Endothelial cell of umbilical vein (primary cell): ENCODE results near the gene KRT37. TPM values are rescaled to one million over a fixed set of nuclear protein-coding genes. Genes with fewer than 3 reads are reported as not detected.
"Not testable (repeated sequence)": the region's sequence is repeated elsewhere in the genome, so short reads cannot be mapped to it uniquely, and the experiment has no call there.

Experiments used
- BruUV-seq: library from RNA; stranded (reverse); fragments of 400-500 nt; replicated peaks from 2 replicates; lab custom pipeline; 2021; lab: Mats Ljungman, UMichigan
- CTCF ChIA-PET: fragments of 300-600, 350-600 bp; sonication (Branson Sonifier 250); formaldehyde crosslinking; loops from one replicate; lab custom pipeline; 2021; ENCODE audit warnings: antibody characterized with exemption, inconsistent platforms; lab: Charles Lee
- POLR2A ChIA-PET: fragments of 300-600, 350-600 bp; sonication (Branson Sonifier 250); formaldehyde crosslinking; loops from one replicate; lab custom pipeline; 2021; ENCODE audit warnings: antibody characterized with exemption, inconsistent platforms; lab: Charles Lee
- DNase-seq: peaks from one replicate; pipeline ENCODE4 v3.0.0-alpha.2; 2011; ENCODE audit warnings: low read depth, low spot score
- FAIRE-seq: peaks from 2 replicates; lab custom pipeline; 2011; peaks lifted over from hg19 to GRCh38; lab: Jason Lieb, UNC
- H2AFZ ChIP-seq: 2 replicates; pipeline ENCODE4 v1.6.0; 2012; ENCODE audit warnings: low read depth, low read length, control low read depth, inconsistent platforms
- H3K27ac ChIP-seq: 2 replicates; pipeline ENCODE4 v1.5.1; 2011; ENCODE audit warnings: low read depth, mild to moderate bottlenecking, control low read depth, low read length, moderate library complexity; ENCODE audit not compliant: insufficient read depth
- H3K27me3 ChIP-seq, 2 experiments: 2 replicates each; pipeline versions ENCODE4 v1.6.0 to v1.6.1; 2011; ENCODE audit warnings: low read length in 2 of 2, mixed read lengths in 1 of 2; ENCODE audit not compliant: control insufficient read depth in 2 of 2, insufficient read depth in 2 of 2
- H3K36me3 ChIP-seq, 2 experiments: 2 replicates in 1 of 2; 3 replicates in 1 of 2; pipeline ENCODE4 v1.5.1; 2011; ENCODE audit warnings: low read length in 2 of 2, mild to moderate bottlenecking in 1 of 2, moderate library complexity in 1 of 2; ENCODE audit not compliant: control insufficient read depth in 2 of 2, insufficient read depth in 2 of 2; ENCODE audit errors: extremely low read depth in 1 of 2
- H3K4me1 ChIP-seq: 3 replicates; pipeline ENCODE4 v1.5.1; 2011; ENCODE audit warnings: mild to moderate bottlenecking, low read length; ENCODE audit not compliant: control insufficient read depth, insufficient read depth; ENCODE audit errors: extremely low read depth
- H3K4me2 ChIP-seq: 2 replicates; pipeline ENCODE4 v1.6.1; 2011; ENCODE audit warnings: low read length, control low read depth, mixed read lengths; ENCODE audit not compliant: insufficient read depth
- H3K4me3 ChIP-seq, 3 experiments: fragments of 200-600 bp in 1 of 3; sonication (generic), shearing (Covaris generic) in 1 of 3; replicated peaks in 1 of 3; 2 replicates each; pipeline ENCODE4 v1.5.1; 2011 to 2016; ENCODE audit warnings: control low read depth in 3 of 3, low read length in 3 of 3, mild to moderate bottlenecking in 2 of 3, inconsistent platforms in 1 of 3, low read depth in 1 of 3, moderate library complexity in 1 of 3; ENCODE audit not compliant: insufficient read depth in 1 of 3
- H3K79me2 ChIP-seq: 2 replicates; pipeline ENCODE4 v1.6.0; 2012; ENCODE audit warnings: low read length, inconsistent platforms; ENCODE audit not compliant: control insufficient read depth, insufficient read depth
- H3K9ac ChIP-seq: replicated peaks from 2 replicates; pipeline ENCODE3; 2011; ENCODE audit warnings: low read length, control low read depth; ENCODE audit not compliant: insufficient read depth; ENCODE audit errors: extremely low read depth
- H3K9me1 ChIP-seq: replicated peaks from 3 replicates; pipeline ENCODE4 v1.6.0; 2011; ENCODE audit warnings: mild to moderate bottlenecking, low read length; ENCODE audit not compliant: control insufficient read depth, insufficient read depth; ENCODE audit errors: extremely low read depth
- H3K9me3 ChIP-seq: replicated peaks from 2 replicates; pipeline ENCODE4 v1.5.1; 2012; ENCODE audit warnings: low read length, inconsistent platforms; ENCODE audit not compliant: control insufficient read depth, insufficient read depth
- H4K20me1 ChIP-seq: replicated peaks from 2 replicates; pipeline ENCODE3; 2011; ENCODE audit warnings: mild to moderate bottlenecking, low read length; ENCODE audit not compliant: control insufficient read depth, insufficient read depth; ENCODE audit errors: extremely low read depth
- FOS ChIP-seq: IDR thresholded peaks from 2 replicates; pipeline ENCODE4 v1.6.1; 2011; ENCODE audit warnings: mild to moderate bottlenecking, low read length, moderate library complexity, borderline replicate concordance; ENCODE audit not compliant: insufficient read depth
- GATA2 ChIP-seq: IDR thresholded peaks from 2 replicates; pipeline ENCODE4 v1.7.0; 2011; ENCODE audit warnings: low read depth, mild to moderate bottlenecking, moderate library complexity, mixed read lengths, low read length; ENCODE audit not compliant: insufficient read length, insufficient read depth
- POLR2A ChIP-seq: IDR thresholded peaks from 2 replicates; pipeline ENCODE4 v1.6.1; 2012; ENCODE audit warnings: low read depth, mild to moderate bottlenecking, control low read depth, low read length
- dilution Hi-C: fragments of 300-500 bp; cut with MboI; formaldehyde crosslinking; loops from one replicate; pipeline ENCODE4 v1.15.0; 2019; ENCODE audit warnings: low sequenced_read_pairs; ENCODE audit not compliant: extremely low pct_ligation_motif_present
- intact Hi-C: fragments of 100-400 bp; cut with micrococcal nuclease; formaldehyde crosslinking; loops from one replicate; pipeline ENCODE4 v1.10.0; 2022
- polyA plus RNA-seq, 4 experiments: library from polyadenylated mRNA; depleted of rRNA in 3 of 4; stranded (reverse) in 3 of 4; unstranded in 1 of 4; fragments of >200 nt; gene quantifications; 2 replicates each; pipeline versions ENCODE4 v1.2.1 to v1.2.3, GENCODE V29; 2011 to 2012; ENCODE audit warnings: missing spikeins in 1 of 4
- total RNA-seq: library from RNA; stranded (reverse); gene quantifications from 2 replicates; pipeline ENCODE4 v1.2.3, GENCODE V29; 2021

Gene KRT37
- total and polyA plus RNA-seq, 2 donors (not counting 3 experiments of a cell fraction or from before 2014, with no cell fraction given): not detected

GRCh38 chr17:41395611-41396010 is 28.8 kb downstream of the KRT37 start:
- H3K4me1 ChIP-seq: no peaks in the 10 kb centered on the region
- no peaks in the 10 kb centered on the region for H3K36me3 ChIP-seq
- no peaks in the 10 kb centered on the region for H3K79me2 ChIP-seq
- H3K27me3 ChIP-seq: peaks cover 10 to 26% of the 10 kb centered on the region in 2 experiments
- no peak overlapping the region for H2AFZ ChIP-seq
- DNase-seq (no peak), FAIRE-seq (no peak)
- no peak for TF ChIP-seq POLR2A
- no peak for TF ChIP-seq GATA2
- no peak for TF ChIP-seq FOS
- BruUV-seq: no TSS peak
- H4K20me1 ChIP-seq: no peaks in the 10 kb centered on the region
- intact Hi-C loops (no loop called here), dilution Hi-C loops (no loop called here)
- POLR2A ChIA-PET: no interaction called here
- H3K9me3 ChIP-seq: no peaks in the 10 kb centered on the region
- no peak overlapping the region for H3K4me3 ChIP-seq
- no peaks in the 10 kb centered on the region for H3K9me1 ChIP-seq
- no peak overlapping the region for H3K9ac ChIP-seq
- H3K4me2 ChIP-seq: no peak overlapping the region
- H3K27ac ChIP-seq: no peak overlapping the region
- CTCF ChIA-PET: interaction anchor here (0.6 kb wide), 1 partner anchor 1320 kb away, joined by 3 read pairs; no protein-coding TSS in a partner anchor

GRCh38 chr17:41395044-41395443 is 29.3 kb downstream of the KRT37 start:
- H4K20me1 ChIP-seq, H3K9me1 ChIP-seq, H3K9me3 ChIP-seq, dilution Hi-C loops, H3K4me3 ChIP-seq, POLR2A ChIA-PET, H3K4me2 ChIP-seq, FAIRE-seq, H3K36me3 ChIP-seq, H2AFZ ChIP-seq, intact Hi-C loops, H3K4me1 ChIP-seq, BruUV-seq, DNase-seq, H3K27ac ChIP-seq, H3K79me2 ChIP-seq, H3K9ac ChIP-seq: not testable (repeated sequence)
- CTCF ChIA-PET: interaction anchor here (0.6 kb wide), 1 partner anchor 1319 kb away, joined by 3 read pairs; no protein-coding TSS in a partner anchor
- H3K27me3 ChIP-seq: peaks cover 9 to 23% of the 10 kb centered on the region in 2 experiments
